GM18505 (cell line): Measurements from ENCODE around the gene C5.
"Not testable (repeated sequence)": the region's sequence is repeated elsewhere in the genome, so short reads cannot be mapped to it uniquely, and the experiment has no call there.

Experiments
- ATAC-seq: cut with Tn5 transposase; IDR thresholded peaks from one replicate; pipeline ENCODE4 v1.9.1; 2021; ENCODE audit not compliant: unreplicated experiment
- POLR2A ChIP-seq: IDR thresholded peaks from 4 replicates; pipeline ENCODE4 v1.6.1; 2011; ENCODE audit warnings: borderline replicate concordance; ENCODE audit not compliant: insufficient read depth, insufficient read length; ENCODE audit errors: extremely low read depth

Gene C5

DNA sequence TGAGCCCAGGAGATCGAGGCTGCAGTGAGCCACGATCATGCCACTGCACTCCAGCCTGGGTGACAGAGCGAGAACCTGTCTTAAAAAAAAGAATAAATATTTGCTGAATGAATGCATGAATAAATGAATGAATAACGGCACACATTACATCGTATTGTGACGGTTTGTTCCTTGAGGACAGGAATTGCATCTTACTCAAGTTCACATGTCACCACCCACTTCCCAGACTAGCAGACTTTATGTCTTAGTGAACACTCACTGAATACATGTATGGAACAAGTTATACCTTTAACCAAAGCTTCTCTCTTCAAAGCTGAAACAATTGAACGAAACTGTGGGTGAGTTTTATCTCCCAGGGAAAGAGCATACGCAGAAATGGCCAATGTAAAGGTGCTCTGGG lies 70.3 kb downstream of the C5 start:
- no peak for ATAC-seq

DNA sequence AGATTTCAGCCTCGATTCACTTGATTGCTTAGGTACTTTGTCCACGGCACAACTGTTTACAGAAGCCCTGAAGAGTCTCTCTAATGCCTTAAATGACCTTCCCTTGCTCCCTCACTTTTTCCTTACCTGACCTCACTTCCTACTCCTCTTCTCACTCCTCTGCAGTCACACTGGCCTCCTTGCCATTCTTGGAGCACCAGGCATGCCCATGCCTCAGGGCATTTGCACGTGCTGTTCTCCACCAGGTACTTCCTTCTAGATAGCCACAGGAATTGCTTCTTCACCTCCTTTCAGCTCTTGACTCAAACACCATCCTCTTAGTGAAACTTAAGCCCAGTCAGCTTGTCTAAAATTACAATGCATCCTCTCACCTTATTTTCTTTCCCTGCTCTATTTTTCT lies 71.1 kb downstream of the C5 start:
- ATAC-seq = no peak
- TF ChIP-seq POLR2A = no peak

More for the DNA sequence above, 70.3 kb downstream of the C5 start:
- TF ChIP-seq POLR2A = no peak

GRCh38 chr9:120977321-120977720 lies 72.8 kb downstream of the C5 start:
- ATAC-seq = no peak
- no peak for TF ChIP-seq POLR2A

DNA sequence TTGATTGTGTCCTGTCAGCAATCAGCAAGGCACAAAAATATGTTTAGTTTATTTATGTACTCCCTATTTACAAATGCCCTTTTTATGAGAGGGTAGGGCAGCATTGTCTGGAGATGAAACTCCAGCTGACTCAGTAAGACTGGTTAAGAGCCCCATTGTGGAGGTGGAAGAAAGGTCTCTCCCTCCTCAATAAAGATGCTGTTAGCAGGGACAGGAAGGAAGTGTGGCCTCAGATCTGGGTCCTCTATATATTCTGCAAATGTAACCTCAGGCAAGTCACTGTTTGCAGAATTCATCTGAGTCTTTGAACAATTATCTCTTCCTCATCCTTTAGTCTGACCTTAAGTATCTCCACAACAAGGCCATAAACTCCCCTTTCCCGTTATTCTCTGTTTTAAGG lies 75.2 kb downstream of the C5 start:
- TF ChIP-seq POLR2A = no peak
- no peak for ATAC-seq

GRCh38 chr9:120974181-120974580 lies 75.9 kb downstream of the C5 start:
- no peak for ATAC-seq
- TF ChIP-seq POLR2A = no peak

DNA sequence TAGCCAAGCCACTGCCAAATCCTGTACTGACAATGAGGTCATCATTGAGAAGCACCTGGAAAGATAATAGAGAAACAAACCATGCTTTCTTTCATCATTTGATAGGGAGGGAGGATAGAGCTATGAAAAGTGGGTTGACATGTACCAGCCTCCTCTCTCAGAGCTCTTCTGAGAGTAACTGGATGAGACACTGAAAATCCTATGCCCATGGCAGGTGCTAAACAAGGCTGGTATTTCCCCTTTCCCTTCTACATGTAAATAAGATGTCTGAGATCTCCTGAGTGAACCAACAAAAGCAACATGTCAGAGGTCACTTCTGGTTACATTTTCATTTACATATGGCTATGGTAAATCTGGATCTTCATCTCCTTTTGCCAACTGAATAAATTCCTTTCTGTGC lies 78.1 kb downstream of the C5 start:
- ATAC-seq = no peak
- TF ChIP-seq POLR2A = no peak

DNA sequence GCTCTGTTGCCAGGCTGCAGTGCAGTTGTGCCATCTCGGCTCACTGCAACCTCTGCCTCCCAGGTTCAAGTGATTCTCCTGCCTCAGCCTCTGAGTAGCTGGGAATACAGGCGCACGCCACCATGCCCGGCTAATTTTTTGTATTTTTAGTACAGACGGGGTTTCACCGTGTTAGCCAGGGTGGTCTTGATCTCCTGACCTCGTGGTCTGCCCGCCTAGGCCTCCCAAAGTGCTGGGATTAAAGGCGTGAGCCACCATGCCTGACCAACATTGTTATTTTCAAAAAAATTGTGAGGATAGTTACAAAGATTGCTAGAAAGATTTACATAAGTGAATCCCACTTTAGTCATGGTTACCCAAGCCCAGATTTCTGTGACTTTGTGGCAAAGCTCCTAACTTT lies 78.6 kb downstream of the C5 start:
- not testable (repeated sequence) for ATAC-seq

DNA sequence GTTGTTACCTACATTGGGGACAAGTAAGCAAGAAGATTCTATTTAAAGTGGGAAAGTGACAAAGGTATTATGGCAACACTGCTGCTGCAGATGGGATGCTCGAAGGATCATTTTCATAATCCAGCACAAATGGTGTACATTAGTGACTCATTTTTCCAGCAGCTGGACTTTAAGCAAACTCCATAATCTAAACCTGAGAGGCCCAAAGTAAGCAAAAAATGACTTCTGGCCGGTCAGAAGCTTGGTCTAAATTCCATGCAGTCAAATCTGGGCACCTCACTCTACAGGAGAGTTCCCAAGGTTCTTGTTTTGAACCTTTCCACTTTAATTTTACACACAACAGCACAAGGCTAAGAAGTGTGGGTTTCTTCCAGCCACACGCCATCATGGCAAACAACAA lies 79.8 kb downstream of the C5 start:
- TF ChIP-seq POLR2A = no peak

GRCh38 chr9:120966013-120966369 lies 84.1 kb downstream of the C5 start:
- TF ChIP-seq POLR2A = no peak
- ATAC-seq = no peak

More for the DNA sequence above, 79.8 kb downstream of the C5 start:
- no peak for ATAC-seq

DNA sequence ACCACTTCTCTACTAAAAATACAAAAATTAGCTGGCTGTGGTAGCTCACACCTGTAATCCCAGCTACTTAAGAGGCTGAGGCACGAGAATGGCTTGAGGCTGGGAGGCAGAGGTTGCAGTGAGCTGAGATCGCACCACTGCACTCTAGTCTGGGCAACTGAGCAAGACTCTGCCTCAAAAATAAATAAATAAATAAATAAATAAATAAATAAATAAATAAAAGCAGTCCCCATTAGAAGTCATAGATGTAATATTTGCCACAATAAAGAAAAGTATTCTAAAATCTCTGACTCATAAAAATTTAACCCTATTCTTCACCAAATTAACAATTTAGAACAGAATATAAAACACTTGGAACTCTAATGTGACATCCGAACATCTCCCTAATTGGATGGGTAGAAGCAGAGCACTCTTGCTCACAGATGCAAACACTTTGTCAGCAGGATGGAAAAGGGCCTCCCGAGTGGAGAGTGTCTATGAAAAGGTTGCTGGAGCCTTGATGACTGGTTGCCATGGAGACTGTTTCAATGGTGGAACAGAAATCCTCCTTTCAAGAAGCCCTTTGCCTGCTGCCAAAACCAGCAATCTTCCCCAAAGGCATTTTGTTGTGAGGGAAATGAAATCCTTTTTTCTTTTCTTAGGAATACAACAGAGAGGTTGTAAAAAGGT lies 84.6 kb downstream of the C5 start:
- ATAC-seq = no peak
- no peak for TF ChIP-seq POLR2A

- ATAC-seq = no peak
- TF ChIP-seq POLR2A = no peak
These were observed 88.1 kb downstream of the C5 start for GRCh38 chr9:120961936-120962335.

DNA sequence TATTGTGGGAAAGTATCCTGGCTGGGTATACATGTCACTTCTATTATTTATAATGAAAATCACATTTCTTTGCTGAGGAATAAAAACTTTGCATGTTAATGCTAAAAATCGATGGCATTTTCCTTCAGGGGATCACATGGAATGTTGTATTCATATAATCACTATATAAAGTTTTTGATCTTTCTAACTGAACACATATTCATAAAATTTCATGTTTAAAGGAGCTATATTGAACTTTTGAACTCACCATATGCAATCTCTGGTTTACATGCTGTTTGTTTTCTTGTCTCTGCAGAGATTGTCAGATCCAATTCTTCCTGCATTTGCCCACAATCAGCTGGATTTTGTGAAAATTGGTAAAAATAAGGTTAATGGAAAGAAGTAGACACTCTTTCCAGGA lies 90.1 kb downstream of the C5 start:
- ATAC-seq = no peak
- TF ChIP-seq POLR2A = no peak

DNA sequence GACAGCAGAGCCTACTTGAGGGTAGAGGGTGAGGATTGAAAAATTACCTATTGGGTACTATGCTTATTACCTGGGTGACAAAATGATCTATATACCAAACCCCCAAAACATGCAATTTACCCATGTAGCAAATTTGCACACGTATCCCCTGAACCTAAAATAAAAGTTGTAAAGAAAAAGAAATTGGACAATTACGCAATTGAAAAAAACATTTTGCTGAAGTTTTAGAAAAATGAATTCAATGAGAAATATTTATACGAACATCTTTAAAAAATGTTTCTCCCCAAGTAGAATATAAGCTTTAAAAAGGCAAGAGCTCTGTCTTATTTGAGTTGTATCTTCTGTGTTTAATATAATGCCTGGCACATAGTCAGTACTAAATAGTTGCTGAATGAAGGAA lies 93.2 kb downstream of the C5 start:
- ATAC-seq = no peak
- no peak for TF ChIP-seq POLR2A

DNA sequence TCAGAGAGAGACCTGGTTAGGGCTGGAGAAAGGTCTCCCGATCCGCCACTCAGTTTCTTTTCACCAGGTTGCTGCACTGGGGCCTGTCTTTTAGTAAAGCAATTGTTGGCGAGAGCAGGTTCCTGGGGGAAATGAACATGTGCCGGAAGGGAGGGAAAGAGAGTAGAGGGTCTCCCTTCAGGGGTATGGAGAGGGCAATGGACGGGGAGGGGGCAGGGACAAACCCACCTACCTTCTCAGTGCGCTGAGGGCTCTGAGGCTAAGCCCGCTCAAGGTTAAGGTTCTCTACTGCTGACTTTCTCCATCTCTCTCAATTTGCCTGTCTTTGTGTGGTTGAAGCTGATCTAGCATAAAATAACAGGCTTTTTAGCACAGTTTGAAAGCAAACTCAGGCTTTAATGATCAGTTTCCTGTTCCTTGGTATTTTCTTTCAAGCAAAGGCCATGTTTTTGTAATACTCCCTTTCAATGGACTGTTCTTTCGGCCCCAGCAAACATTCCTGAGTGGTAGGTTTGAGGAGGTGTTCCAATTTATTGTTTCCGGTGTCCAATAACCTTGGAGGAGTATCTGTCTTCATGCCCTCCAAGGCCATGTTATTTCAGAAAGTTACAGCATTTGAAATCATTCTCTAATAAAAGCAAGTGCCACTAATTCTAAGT lies 98.0 kb downstream of the C5 start:
- no peak for ATAC-seq
- no peak for TF ChIP-seq POLR2A
